DND-41 (cell line): ENCODE measurements around the gene COL26A1.
"Not testable (repeated sequence)": the region's sequence is repeated elsewhere in the genome, so short reads cannot be mapped to it uniquely, and the experiment has no call there.

Experiments
- ATAC-seq: fragments of 200-7000 bp; cut with Tn5 transposase; 3 replicates; pipeline ENCODE4 v1.9.1; 2021; ENCODE audit warnings: low read depth; ENCODE audit not compliant: insufficient read depth
- DNase-seq: peaks from one replicate; pipeline ENCODE4 v3.0.0-alpha.2; 2020
- H2AFZ ChIP-seq: 2 replicates; pipeline ENCODE4 v1.6.0; 2012; ENCODE audit warnings: low read depth, low read length
- H3K27ac ChIP-seq: 2 replicates; pipeline ENCODE4 v1.5.1; 2012; ENCODE audit warnings: low read length, inconsistent platforms
- H3K27me3 ChIP-seq: fragments of 200-600 bp; sonication (generic); 2 replicates; pipeline ENCODE4 v1.6.0; 2012; ENCODE audit warnings: low read length, mild to moderate bottlenecking, inconsistent platforms; ENCODE audit not compliant: insufficient read depth, poor library complexity
- H3K36me3 ChIP-seq: 2 replicates; pipeline ENCODE4 v1.5.1; 2012; ENCODE audit warnings: low read length, inconsistent platforms; ENCODE audit not compliant: insufficient read depth
- H3K4me1 ChIP-seq: 2 replicates; pipeline ENCODE4 v1.5.1; 2012; ENCODE audit warnings: mild to moderate bottlenecking, low read length; ENCODE audit not compliant: insufficient read depth
- H3K4me2 ChIP-seq: 2 replicates; pipeline ENCODE4 v1.6.0; 2012; ENCODE audit warnings: mild to moderate bottlenecking, moderate library complexity, low read length, inconsistent platforms; ENCODE audit not compliant: insufficient read depth
- H3K4me3 ChIP-seq, 2 experiments: fragments of 200-600 bp in 1 of 2; shearing (Covaris generic) in 1 of 2; 2 replicates each; pipeline ENCODE4 v1.5.1; 2012 to 2016; ENCODE audit warnings: inconsistent platforms in 2 of 2, low read length in 2 of 2, mild to moderate bottlenecking in 2 of 2, low read depth in 1 of 2, moderate library complexity in 1 of 2
- H3K79me2 ChIP-seq: 2 replicates; pipeline ENCODE4 v1.6.0; 2012; ENCODE audit warnings: low read length, inconsistent platforms; ENCODE audit not compliant: insufficient read depth
- H3K9ac ChIP-seq: 2 replicates; pipeline ENCODE4 v1.6.0; 2012; ENCODE audit warnings: low read depth, mild to moderate bottlenecking, inconsistent platforms, low read length, moderate library complexity
- H3K9me3 ChIP-seq: 2 replicates; pipeline ENCODE4 v1.5.1; 2012; ENCODE audit warnings: low read length, moderate library complexity, mild to moderate bottlenecking, inconsistent platforms; ENCODE audit not compliant: insufficient read depth, severe bottlenecking
- H4K20me1 ChIP-seq: 2 replicates; pipeline ENCODE4 v1.6.0; 2012; ENCODE audit warnings: low read length; ENCODE audit not compliant: insufficient read depth
- CTCF ChIP-seq: IDR thresholded peaks from 2 replicates; pipeline ENCODE4 v1.5.1; 2012; ENCODE audit warnings: borderline replicate concordance, low read length, moderate library complexity, mild to moderate bottlenecking; ENCODE audit not compliant: poor library complexity, severe bottlenecking; ENCODE audit errors: extremely low read depth
- EZH2 ChIP-seq: IDR thresholded peaks from 3 replicates; pipeline ENCODE4 v1.6.1; 2012; ENCODE audit warnings: borderline replicate concordance, low read depth, mild to moderate bottlenecking, moderate library complexity, low read length, inconsistent platforms; ENCODE audit not compliant: severe bottlenecking

The COL26A1 gene

GRCh38 chr7:101347477-101347876 is 15.2 kb upstream of the COL26A1 start:
- Histone ChIP-seq H3K4me1 (no peaks in the 10 kb centered on the region), H3K27me3 (no peaks in the 10 kb centered on the region), H4K20me1 (no peaks in the 10 kb centered on the region), H3K9ac (no peak overlapping the region), H2AFZ (no peak overlapping the region), H3K4me3 (no peak overlapping the region), H3K4me2 (no peak overlapping the region), H3K36me3 (no peaks in the 10 kb centered on the region), H3K9me3 (no peaks in the 10 kb centered on the region), H3K27ac (no peak overlapping the region), H3K79me2 (no peaks in the 10 kb centered on the region)
- ATAC-seq, result no peak
- no peak for DNase-seq
- TF ChIP-seq CTCF (no peak), EZH2 (no peak)

- H3K27me3 ChIP-seq, H3K4me2 ChIP-seq, H3K36me3 ChIP-seq, H4K20me1 ChIP-seq, H2AFZ ChIP-seq, DNase-seq, ATAC-seq, H3K79me2 ChIP-seq, H3K4me1 ChIP-seq, H3K9me3 ChIP-seq, H3K4me3 ChIP-seq, H3K9ac ChIP-seq, H3K27ac ChIP-seq: not testable (repeated sequence)
Measured at GRCh38 chr7:101348456-101349067, 14.1 kb upstream of the COL26A1 start.

GRCh38 chr7:101349300-101349699 is 13.4 kb upstream of the COL26A1 start:
- not testable (repeated sequence) for ATAC-seq, H3K79me2 ChIP-seq, H3K9ac ChIP-seq, H3K27ac ChIP-seq, DNase-seq, H3K4me2 ChIP-seq, H2AFZ ChIP-seq, H4K20me1 ChIP-seq, H3K4me3 ChIP-seq, H3K36me3 ChIP-seq, H3K27me3 ChIP-seq, H3K9me3 ChIP-seq, H3K4me1 ChIP-seq

- no peak overlapping the region for H3K4me2 ChIP-seq
Measured at GRCh38 chr7:101352920-101353308, 9.8 kb upstream of the COL26A1 start.

More at GRCh38 chr7:101352920-101353308, 9.8 kb upstream of the COL26A1 start:
- Histone ChIP-seq H2AFZ (no peak overlapping the region), H3K79me2 (no peaks in the 10 kb centered on the region), H3K4me1 (no peaks in the 10 kb centered on the region), H3K9ac (no peak overlapping the region), H3K36me3 (no peaks in the 10 kb centered on the region), H3K27ac (no peak overlapping the region), H3K4me3 (no peak overlapping the region), H4K20me1 (no peaks in the 10 kb centered on the region), H3K9me3 (no peaks in the 10 kb centered on the region), H3K27me3 (peaks cover 2% of the 10 kb centered on the region)
- DNase-seq (no peak), ATAC-seq (no peak)
- no peak for TF ChIP-seq CTCF
- TF ChIP-seq EZH2, result no peak
